NCI-H2227 (cell line): ENCODE results near the gene NDRG4.

Experiments
- DNase-seq: peaks from one replicate; lab custom pipeline; 2025; ENCODE audit not compliant: unreplicated experiment; lab: John Stamatoyannopoulos, UW

The NDRG4 gene

DNA sequence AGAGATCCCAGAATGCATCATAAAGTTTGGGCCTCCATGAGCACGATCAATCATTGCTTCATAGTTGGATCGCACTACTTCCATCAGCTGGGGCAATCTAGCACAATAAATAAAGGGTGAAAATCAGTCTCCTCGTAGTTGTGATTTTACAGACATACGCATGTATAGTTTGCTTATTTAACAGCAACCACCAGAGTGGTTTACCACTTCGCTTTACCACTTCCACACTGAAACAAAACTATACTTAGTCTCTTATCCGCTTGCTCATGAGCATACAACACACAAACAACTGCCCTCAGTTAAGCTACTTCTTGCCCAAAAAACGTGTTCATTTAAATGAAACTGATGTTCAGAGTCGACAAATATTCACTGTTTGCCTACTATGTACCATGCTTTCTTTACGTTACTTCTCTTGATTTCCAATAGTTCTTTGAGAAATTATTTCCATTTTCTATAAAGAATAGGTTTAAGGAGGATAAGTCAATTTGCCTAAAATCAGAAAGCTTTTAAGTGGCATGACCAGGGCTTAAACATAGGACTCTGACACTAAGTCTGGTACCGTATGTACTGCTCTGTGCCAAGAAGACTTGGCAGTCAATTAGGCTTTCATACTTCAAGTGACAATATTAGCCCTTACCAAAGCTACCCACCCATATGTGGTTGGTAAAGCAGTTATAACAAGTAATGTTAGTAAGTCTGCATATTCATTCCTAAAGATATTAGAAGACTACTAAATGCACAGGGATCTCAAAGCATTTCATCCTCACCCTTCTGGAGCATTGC, 37.4 kb downstream of the NDRG4 start:
- no peak for DNase-seq

DNA sequence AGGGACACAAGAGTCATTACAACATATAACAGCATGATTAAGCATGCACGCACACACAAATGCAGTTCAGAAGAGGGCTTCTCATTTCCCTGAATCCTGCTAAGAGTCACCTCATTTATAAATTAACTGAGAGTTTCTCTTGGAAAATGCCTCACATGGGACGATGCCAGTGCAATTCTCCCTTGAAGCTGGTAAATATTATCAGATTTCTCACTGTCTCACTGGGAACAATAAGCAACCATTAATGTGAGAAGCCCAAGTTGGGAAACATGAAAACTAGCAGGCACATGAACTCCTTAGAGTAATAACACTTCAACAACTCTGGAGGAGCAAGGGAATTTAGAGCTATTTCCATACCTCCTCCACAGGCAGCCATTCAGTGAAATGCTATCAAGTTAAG, 41.8 kb downstream of the NDRG4 start:
- DNase-seq: no peak

DNA sequence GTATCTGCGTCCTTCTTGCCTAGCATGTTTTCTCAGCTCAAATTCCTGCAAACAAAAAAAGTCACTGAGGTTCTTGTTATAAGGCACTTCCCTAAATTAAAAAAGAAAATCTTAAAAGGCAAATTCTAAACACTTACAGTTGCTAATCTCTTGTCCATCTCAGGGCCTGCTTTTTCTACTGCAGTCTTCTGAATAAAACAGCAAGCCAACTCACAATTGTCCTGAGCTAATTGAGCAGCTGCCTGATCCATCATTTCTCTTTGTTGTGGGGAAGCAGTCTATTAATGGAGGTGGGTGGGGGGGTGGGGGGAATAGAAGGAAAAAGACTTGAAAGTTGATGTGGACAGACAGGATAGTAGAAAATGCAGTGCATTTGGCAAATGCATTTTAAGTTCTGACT, 42.3 kb downstream of the NDRG4 start:
- no peak for DNase-seq

DNA sequence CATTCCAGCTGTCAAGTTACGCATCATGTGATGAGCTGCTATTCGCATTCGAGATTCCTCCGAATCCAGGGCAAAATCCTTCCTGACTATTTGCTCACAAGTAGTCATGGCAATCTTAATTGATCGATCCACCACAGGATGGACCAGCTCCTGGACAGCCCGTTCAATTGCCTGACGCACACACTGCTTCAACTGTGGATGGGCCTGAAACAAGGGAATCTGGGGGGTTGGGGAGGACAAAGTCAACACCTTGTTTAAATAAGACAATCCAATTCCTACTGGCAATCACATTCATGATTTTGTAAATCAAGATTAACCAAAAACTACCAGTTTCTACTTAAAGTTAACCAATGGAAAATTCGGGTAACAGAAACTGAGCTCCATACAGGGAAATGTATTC, 43.7 kb downstream of the NDRG4 start:
- DNase-seq: no peak

DNA sequence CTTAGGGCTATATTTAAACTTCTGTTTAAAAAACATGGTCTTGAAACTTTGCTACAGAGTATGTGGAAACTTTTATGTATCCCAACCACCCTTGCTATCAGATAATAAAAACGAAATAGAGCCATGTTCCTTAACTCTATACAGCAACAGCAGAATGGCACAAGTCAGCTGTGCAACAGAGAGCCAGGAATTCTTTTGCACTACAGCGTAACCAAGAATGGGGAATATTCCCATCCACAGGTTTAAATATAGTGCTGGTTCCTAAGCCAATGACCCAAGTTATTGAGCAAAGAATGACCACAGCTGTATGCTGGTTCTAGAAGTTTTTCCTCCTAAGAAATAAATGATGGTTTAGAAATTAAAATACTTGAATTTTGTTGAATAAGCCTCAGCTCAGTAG, 48.4 kb downstream of the NDRG4 start:
- no peak for DNase-seq

DNA sequence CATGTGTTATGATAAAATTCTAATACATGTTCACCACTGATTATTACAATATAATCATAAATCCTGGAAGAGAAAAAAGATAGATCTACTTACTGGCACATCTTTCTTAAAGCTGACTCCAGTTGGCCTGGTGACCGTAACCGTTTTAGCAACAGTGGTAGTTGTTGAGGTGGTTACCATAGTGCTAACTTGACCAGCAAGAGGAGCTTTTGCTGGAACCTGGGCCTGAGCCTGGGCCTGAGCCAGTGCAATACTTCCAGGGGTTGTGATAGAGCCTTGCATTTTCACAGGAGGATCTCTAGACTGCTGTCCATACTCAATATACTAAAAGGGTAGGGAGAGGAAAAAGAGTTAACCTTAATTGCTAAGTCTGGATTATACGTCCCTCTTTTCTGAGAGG, 51.6 kb downstream of the NDRG4 start:
- DNase-seq: no peak

DNA sequence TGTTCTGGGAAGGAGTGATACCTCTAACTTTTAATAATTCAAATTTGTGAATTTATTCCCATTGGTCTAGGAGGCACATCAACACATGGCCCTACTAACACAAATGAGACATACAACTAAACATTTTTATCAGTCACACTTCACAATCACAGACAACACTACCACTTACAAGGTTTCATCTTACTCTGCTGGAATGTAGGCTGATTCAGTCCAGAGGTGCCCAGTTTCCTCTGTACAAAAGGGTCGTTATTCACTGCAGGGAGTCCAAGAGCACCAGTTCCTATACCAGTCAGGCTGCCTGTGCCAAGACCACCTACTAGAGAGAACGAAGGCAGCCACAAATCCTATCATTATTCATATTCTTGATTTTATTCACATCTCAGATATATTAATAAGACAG, 56.7 kb downstream of the NDRG4 start:
- DNase-seq: no peak
